Measurements from ENCODE around the gene PRPF4.

PRPF4 gene

GRCh38 chr9:113261917-113262671, 13.4 kb upstream of the PRPF4 start:
- no peak overlapping the region for H3K27ac ChIP-seq (ENCODE audit: low read length)
- no peak overlapping the region for H2AFZ ChIP-seq (ENCODE audit: low read depth, low read length)
- TF ChIP-seq EZH2 (IDR thresholded peaks at IDR 0.05; ENCODE audit: borderline replicate concordance, low read depth, low read length, severe bottlenecking): no peak
- TF ChIP-seq CTCF (IDR thresholded peaks at IDR 0.05; ENCODE audit: borderline replicate concordance, extremely low read depth, low read length, poor library complexity, severe bottlenecking): no peak
- no peak overlapping the region for H3K9ac ChIP-seq (ENCODE audit: low read depth, low read length)
- no peaks in the 10 kb centered on the region for H3K9me3 ChIP-seq (ENCODE audit: insufficient read depth, low read length, severe bottlenecking)
- ATAC-seq (ENCODE audit: insufficient read depth, low read depth) (no peak), DNase-seq (no peak)
- no peak overlapping the region for H3K4me3 ChIP-seq (ENCODE audit: low read depth in 1 of 2, low read length in 2 of 2)
- no peaks in the 10 kb centered on the region for H4K20me1 ChIP-seq (ENCODE audit: insufficient read depth, low read length)
- H3K79me2 ChIP-seq (ENCODE audit: insufficient read depth, low read length): no peaks in the 10 kb centered on the region
- no peaks in the 10 kb centered on the region for H3K4me1 ChIP-seq (ENCODE audit: insufficient read depth, low read length)
- H3K4me2 ChIP-seq (ENCODE audit: insufficient read depth, low read length): no peak overlapping the region
- peaks cover 27% of the 10 kb centered on the region; the same call in 1 of the 2 replicates for H3K36me3 ChIP-seq (ENCODE audit: insufficient read depth, low read length)
- H3K27me3 ChIP-seq (ENCODE audit: insufficient read depth, low read length, poor library complexity): no peaks in the 10 kb centered on the region

- no peak overlapping the region for H3K4me3 ChIP-seq (ENCODE audit: low read depth in 1 of 2, low read length in 2 of 2)
- H4K20me1 ChIP-seq (ENCODE audit: insufficient read depth, low read length): no peaks in the 10 kb centered on the region
- H3K27ac ChIP-seq (ENCODE audit: low read length): no peak overlapping the region
- no peaks in the 10 kb centered on the region for H3K27me3 ChIP-seq (ENCODE audit: insufficient read depth, low read length, poor library complexity)
- no peaks in the 10 kb centered on the region for H3K4me1 ChIP-seq (ENCODE audit: insufficient read depth, low read length)
- no peak overlapping the region for H3K4me2 ChIP-seq (ENCODE audit: insufficient read depth, low read length)
- no peak for TF ChIP-seq EZH2 (IDR thresholded peaks at IDR 0.05; ENCODE audit: borderline replicate concordance, low read depth, low read length, severe bottlenecking)
- TF ChIP-seq CTCF (IDR thresholded peaks at IDR 0.05; ENCODE audit: borderline replicate concordance, extremely low read depth, low read length, poor library complexity, severe bottlenecking): no peak
- no peak for DNase-seq
- H3K9ac ChIP-seq (ENCODE audit: low read depth, low read length): no peak overlapping the region
- H3K36me3 ChIP-seq (ENCODE audit: insufficient read depth, low read length): peaks cover 36% of the 10 kb centered on the region
- no peak overlapping the region for H2AFZ ChIP-seq (ENCODE audit: low read depth, low read length)
- no peaks in the 10 kb centered on the region for H3K79me2 ChIP-seq (ENCODE audit: insufficient read depth, low read length)
- no peak for ATAC-seq (ENCODE audit: insufficient read depth, low read depth)
- H3K9me3 ChIP-seq (ENCODE audit: insufficient read depth, low read length, severe bottlenecking): no peaks in the 10 kb centered on the region
Measured at GRCh38 chr9:113266174-113266573, 9.3 kb upstream of the PRPF4 start.

GRCh38 chr9:113267911-113268566, 7.4 kb upstream of the PRPF4 start:
- no peak overlapping the region for H3K9ac ChIP-seq (ENCODE audit: low read depth, low read length)
- no peaks in the 10 kb centered on the region for H3K4me1 ChIP-seq (ENCODE audit: insufficient read depth, low read length)
- H3K4me3 ChIP-seq (ENCODE audit: low read depth in 1 of 2, low read length in 2 of 2): no peak overlapping the region
- no peaks in the 10 kb centered on the region for H3K9me3 ChIP-seq (ENCODE audit: insufficient read depth, low read length, severe bottlenecking)
- no peak overlapping the region for H3K4me2 ChIP-seq (ENCODE audit: insufficient read depth, low read length)
- H4K20me1 ChIP-seq (ENCODE audit: insufficient read depth, low read length): no peaks in the 10 kb centered on the region
- no peaks in the 10 kb centered on the region for H3K27me3 ChIP-seq (ENCODE audit: insufficient read depth, low read length, poor library complexity)
- H3K27ac ChIP-seq (ENCODE audit: low read length): no peak overlapping the region
- DNase-seq (no peak), ATAC-seq (ENCODE audit: insufficient read depth, low read depth) (no peak)
- H3K36me3 ChIP-seq (ENCODE audit: insufficient read depth, low read length): peaks cover 51% of the 10 kb centered on the region
- no peaks in the 10 kb centered on the region for H3K79me2 ChIP-seq (ENCODE audit: insufficient read depth, low read length)
- no peak overlapping the region for H2AFZ ChIP-seq (ENCODE audit: low read depth, low read length)
- no peak for TF ChIP-seq EZH2 (IDR thresholded peaks at IDR 0.05; ENCODE audit: borderline replicate concordance, low read depth, low read length, severe bottlenecking)

- Histone ChIP-seq H3K79me2 (ENCODE audit: insufficient read depth, low read length) (peaks cover 12% of the 10 kb centered on the region), H3K9me3 (ENCODE audit: insufficient read depth, low read length, severe bottlenecking) (no peaks in the 10 kb centered on the region), H3K27ac (ENCODE audit: low read length) (no peak overlapping the region), H3K4me2 (ENCODE audit: insufficient read depth, low read length) (no peak overlapping the region), H3K9ac (ENCODE audit: low read depth, low read length) (no peak overlapping the region), H3K27me3 (ENCODE audit: insufficient read depth, low read length, poor library complexity) (no peaks in the 10 kb centered on the region), H3K4me1 (ENCODE audit: insufficient read depth, low read length) (peaks cover 10% of the 10 kb centered on the region), H3K4me3 (ENCODE audit: low read depth in 1 of 2, low read length in 2 of 2) (no peak overlapping the region), H2AFZ (ENCODE audit: low read depth, low read length) (no peak overlapping the region), H4K20me1 (ENCODE audit: insufficient read depth, low read length) (no peaks in the 10 kb centered on the region; the same call in 1 of the 2 replicates), H3K36me3 (ENCODE audit: insufficient read depth, low read length) (peaks cover 56% of the 10 kb centered on the region)
- DNase-seq (no peak), ATAC-seq (ENCODE audit: insufficient read depth, low read depth) (no peak)
- TF ChIP-seq CTCF (IDR thresholded peaks at IDR 0.05; ENCODE audit: borderline replicate concordance, extremely low read depth, low read length, poor library complexity, severe bottlenecking): no peak
- TF ChIP-seq EZH2 (IDR thresholded peaks at IDR 0.05; ENCODE audit: borderline replicate concordance, low read depth, low read length, severe bottlenecking): no peak
Measured at GRCh38 chr9:113269355-113269754, 6.1 kb upstream of the PRPF4 start.

Data from DND-41 (cell line).